ENCODE data around the gene SMU1. TPM values are rescaled to one million over a fixed set of nuclear protein-coding genes. Genes with fewer than 3 reads are reported as not detected.

The SMU1 gene
- total RNA-seq, 1 experiment from 2014 or later: 30.5 TPM

GRCh38 chr9:33109097-33109496 is 32.6 kb upstream of the SMU1 start:
- BruUV-seq (replicated peaks): no TSS peak
- Histone ChIP-seq H3K4me2 (ENCODE audit: low read length) (no peak overlapping the region), H3K9ac (ENCODE audit: low read length) (no peak overlapping the region), H4K20me1 (ENCODE audit: insufficient read depth) (no peaks in the 10 kb centered on the region), H3K9me2 (ENCODE audit: insufficient read depth) (no peaks in the 10 kb centered on the region), H3K79me2 (ENCODE audit: insufficient read depth, low read length) (no peaks in the 10 kb centered on the region), H3K4me1 (ENCODE audit: control insufficient read depth in 1 of 2, insufficient read depth in 2 of 2, low read length in 2 of 2) (peaks cover 0 to 4% of the 10 kb centered on the region in 2 experiments; a peak in 1 of 4 replicates), H3K36me3 (ENCODE audit: control insufficient read depth in 1 of 2, insufficient read depth in 2 of 2, low read length in 2 of 2) (no peaks in the 10 kb centered on the region), H3K27ac (ENCODE audit: low read depth, low read length) (no peak overlapping the region), H3K27me3 (ENCODE audit: insufficient read depth, low read length) (no peaks in the 10 kb centered on the region), H3K4me3 (replicated peaks in 1 of 2; ENCODE audit: low read depth in 1 of 2, low read length in 2 of 2) (no peak overlapping the region), H3K9me3 (ENCODE audit: control insufficient read depth in 1 of 2, insufficient read depth in 1 of 2, low read depth in 1 of 2, low read length in 2 of 2) (no peaks in the 10 kb centered on the region), H2AFZ (ENCODE audit: low read depth, low read length, poor library complexity, severe bottlenecking) (no peak overlapping the region)
- no peak for DNase-seq (ENCODE audit: low read depth, low spot score)
- ChIA-PET CTCF (no interaction called here), RAD21 (ENCODE audit: low non-redundant PET in 1 of 2, low total read pairs in 2 of 2, uncharacterized antibody in 2 of 2, unreplicated experiment in 2 of 2) (no interaction called here), POLR2A (interaction anchor here (1.2 kb wide), 1 partner anchor 31 kb away, joined by 3 read pairs; no protein-coding TSS in a partner anchor)
- no peak for ATAC-seq
- intact Hi-C loops (cut with micrococcal nuclease): no loop called here
- TF ChIP-seq SIN3A (IDR thresholded peaks at IDR 0.05; ENCODE audit: low read depth) (no peak), ZNF274 (IDR thresholded peaks at IDR 0.05; ENCODE audit: low read depth, low read length) (no peak), MAX (IDR thresholded peaks at IDR 0.05) (no peak), EGR1 (IDR thresholded peaks at IDR 0.05; ENCODE audit: low read depth) (no peak), ZFX (IDR thresholded peaks at IDR 0.05) (no peak), RAD21 (IDR thresholded peaks at IDR 0.05; ENCODE audit: low read depth) (no peak), EZH2phosphoT487 (IDR thresholded peaks at IDR 0.05; ENCODE audit: borderline replicate concordance) (no peak), CTCF (IDR thresholded peaks at IDR 0.05 in 2 of 3, conservative IDR thresholded peaks at IDR 0.05 in 1 of 3; ENCODE audit: borderline replicate concordance in 1 of 3, insufficient read depth in 1 of 3, low read depth in 2 of 3, low read length in 2 of 3) (no peak), POLR2A (IDR thresholded peaks at IDR 0.05; ENCODE audit: borderline replicate concordance, extremely low read depth, insufficient read depth, insufficient read length) (no peak), EZH2 (IDR thresholded peaks at IDR 0.05) (no peak), TCF7L2 (IDR thresholded peaks at IDR 0.05; ENCODE audit: borderline replicate concordance, extremely low read depth, insufficient read depth, insufficient read length) (no peak)

Data from HCT116 (cell line).